Measurements from ENCODE around the gene WBP2.
"Not testable (repeated sequence)": the region's sequence is repeated elsewhere in the genome, so short reads cannot be mapped to it uniquely, and the experiment has no call there.

WBP2 gene

DNA sequence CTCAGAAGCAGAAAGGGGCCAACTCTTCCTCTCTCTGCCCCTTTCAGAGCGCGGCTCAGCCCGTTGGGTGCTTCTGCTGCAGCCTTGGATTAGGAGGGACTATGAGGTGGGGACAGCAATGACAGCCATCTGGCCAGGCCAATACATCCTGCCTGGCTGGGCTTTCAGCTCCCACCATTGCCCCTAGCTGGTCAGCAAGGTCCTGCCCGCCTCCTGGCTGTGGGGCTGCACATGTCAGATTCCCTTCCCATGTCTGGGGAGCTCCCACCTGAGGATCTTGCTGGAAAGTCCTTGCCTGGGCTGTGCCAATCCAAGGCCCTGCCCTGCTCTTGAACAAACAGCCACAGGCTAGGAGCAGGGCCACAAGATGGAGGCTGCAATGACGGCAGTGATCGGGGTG, 33.3 kb upstream of the WBP2 start:
- DNase-seq: no peak

DNA sequence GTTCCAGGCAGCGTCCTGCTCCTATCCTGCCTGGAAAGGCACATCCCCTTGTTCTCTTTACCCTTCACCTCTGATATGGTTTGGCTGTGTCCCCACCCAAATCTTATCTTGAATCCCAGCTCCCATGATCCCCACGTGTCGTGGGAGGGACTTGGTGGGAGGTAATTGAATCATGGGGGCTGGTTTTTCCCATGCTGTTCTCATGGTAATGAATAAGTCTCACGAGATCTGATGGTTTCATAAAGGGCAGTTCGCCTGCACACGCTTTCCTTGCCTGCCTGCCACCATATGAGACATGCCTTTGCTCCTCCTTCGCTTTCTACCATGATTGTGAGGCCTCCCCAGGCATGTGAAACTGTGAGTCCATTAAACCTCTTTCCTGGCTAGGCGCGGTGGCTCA, 30.7 kb upstream of the WBP2 start:
- DNase-seq: not testable (repeated sequence)

DNA sequence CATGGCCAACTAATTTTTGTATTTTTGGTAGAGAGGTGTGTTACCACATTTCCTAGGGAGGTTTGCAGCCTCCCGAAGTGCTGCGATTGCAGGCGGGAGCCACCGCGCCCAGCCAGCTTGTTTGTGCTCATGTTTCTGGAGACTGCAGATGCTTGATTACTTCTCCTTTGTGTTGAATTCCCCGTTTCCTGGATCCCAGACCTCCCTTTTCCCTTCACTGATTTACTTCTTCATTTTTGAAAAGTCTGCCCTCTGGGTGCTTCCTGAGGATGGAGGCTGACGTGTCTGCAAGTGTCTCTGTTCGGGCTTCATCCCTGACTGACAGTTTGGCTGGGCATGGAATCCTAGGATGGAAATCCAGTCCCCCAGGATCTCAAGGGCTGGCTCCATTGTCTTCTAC, 30.3 kb upstream of the WBP2 start:
- DNase-seq: no peak

DNA sequence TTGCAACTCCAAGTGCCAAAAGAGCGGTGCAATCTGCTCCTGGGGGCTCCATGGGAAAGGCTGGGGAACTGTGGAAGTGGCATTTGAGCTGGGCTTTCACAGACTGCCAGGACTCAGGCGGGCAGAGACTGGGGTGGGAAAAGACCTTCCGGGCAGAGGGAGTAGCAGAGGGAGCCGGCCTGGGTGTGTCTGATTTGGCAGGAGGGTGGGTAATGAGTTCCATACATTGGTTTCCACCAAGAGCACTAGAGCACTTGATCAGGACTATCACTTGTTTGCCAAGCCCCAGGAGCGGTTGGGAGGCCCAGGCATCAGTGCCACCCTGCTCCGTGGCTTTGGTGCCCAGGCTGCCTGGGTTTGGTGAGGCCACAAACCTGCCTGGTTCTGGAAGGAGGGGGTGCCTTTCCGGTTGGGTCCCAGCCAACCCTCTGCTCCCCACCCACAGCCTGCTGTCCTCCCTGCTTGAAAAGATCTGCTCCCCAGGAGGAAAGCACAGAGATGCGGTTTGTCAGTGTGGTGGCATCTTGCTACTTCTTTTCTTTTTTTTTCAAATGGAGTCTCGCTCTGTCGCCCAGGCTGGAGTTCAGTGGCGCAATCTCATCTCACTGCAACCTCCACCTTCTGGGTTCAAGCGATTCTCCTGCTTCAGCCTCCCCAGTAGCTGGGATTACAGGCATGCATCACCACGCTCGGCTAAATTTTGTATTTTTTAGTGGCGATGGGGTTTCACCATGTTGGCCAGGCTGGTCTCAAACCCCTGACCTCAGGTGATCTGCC, 26.7 kb upstream of the WBP2 start:
- DNase-seq: peak in 1 of 6 experiments; percentile 6

DNA sequence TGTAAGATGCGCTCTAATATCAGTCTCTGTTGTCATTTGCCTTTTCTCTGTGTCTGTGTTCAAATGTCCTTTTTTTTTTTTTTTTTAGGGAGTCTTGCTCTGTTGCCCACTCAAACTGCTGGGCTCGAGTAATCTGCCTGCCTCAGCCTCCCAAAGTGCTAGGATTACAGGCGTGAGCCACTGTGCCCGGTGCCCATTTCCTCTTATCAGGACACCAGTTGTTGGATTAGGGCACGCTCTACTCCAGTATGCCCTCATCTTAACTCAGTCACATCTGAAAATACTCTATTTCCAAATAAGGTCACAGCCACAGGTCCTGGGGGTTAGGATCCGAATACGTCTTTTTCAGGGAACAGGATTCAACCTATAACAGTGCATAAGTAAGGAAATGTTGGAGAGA, 25.1 kb upstream of the WBP2 start:
- no peak for DNase-seq

DNA sequence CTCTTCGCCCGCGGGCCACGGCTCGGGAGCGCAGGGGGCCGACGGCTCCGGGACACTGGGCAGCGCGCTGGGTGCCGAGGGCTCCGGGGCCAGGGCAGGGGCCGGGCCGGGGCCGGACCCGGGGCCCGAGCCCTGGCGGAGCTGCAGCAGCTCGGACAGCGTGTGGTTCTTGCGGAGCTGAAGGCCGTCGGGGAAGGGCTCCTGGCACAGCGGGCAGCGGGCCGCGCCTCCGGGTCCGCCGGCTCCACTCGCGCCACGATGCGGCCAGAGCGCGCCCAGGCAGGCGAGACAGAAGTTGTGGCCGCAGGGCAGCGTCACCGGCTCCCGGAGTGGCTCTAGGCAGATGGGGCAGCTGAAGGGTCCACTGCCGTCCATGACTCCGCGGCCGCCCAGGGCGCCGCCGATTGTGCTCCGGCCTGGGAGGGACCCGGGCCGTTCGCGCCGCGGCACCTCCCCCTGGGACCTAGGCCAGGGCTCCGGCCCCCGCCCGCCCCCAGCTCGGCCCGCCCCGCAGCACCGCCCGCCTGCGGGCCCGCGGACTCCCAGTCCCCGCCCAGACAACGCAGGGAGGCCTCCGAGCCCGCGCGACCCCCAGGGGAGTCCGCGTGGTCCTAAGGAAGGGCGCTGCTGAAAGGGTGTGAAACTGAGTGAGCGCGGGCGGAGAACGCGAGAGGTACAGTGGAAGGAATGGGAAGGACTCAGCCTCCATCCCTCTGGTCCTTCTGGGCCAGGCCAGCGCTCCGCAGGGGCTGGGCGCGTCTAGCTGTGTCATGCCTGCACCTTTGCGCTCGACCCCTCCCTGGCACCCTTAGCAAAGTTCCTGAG, 23.3 kb upstream of the WBP2 start, which contains the start of gene TRIM47:
TRIM47 (minus strand) TSS at position 408 of the 825 bp plus-strand sequence; CDS start at position 375, 33 bp downstream.
- peak in 3 of 6 experiments; percentile 10 to 52 (median 18) for DNase-seq

DNA sequence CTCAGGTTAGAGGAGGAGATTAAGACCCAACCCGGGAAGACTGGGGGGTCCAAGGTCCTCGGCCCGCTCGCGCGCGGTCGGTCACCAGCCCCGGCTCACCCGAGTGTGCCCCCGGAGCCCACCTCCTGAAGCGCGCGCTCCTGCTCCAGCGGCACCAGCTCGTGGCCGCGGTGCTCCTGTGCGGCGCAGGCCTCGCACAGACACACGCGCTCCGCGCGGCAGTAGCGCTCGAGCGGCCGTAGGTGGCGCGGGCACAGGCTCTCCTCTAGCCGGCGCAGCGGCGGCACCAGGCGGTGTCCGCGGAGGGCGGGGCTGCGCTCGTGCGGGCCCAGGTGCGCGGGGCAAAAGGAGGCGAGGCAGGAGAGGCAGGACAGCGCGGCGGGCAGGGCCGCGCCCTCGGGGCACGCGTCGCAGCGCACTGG, 22.6 kb upstream of the WBP2 start:
- peak; percentile 26 to 69 (median 58) for DNase-seq

DNA sequence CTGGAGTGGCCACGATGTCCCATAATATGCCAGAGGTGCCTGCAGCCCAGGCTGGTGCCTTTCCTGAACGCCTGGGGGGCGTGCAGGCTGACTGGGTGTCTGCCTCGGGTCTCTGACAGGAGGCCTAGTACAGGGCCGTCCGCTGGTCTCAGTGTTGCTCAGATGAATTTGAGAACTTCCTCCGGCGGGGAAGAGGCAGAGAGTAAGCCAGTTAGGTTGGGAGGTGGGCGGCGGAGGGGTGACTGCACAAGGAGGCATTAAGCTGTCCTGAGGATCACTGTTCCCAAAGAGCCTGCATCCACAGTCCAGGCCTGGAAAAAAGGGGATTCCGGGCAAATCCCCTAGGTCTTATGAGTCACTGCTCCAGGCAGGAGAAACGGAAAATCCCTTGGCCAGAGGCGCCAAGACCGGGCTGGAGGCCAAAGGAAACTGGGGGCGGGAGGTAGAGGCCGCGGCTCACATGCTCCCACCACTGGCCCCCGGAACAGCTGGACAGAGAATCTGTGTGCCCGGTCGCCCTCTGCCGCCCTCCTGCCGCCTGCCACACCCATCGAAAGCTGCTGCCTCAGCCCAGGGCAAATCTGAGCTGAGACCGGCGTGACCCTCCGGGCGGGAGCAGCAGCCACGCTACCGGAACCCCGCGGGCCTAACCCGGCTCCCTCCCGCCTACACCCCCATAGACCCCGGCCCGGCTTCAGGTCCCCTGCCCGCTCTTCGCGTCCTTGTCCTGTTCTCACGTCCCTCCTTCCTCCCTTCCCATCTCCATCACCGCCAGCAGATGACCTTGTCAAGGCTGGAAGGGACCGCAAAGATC, 22.0 kb upstream of the WBP2 start:
- peak in 2 of 6 experiments; percentile 33 to 42 for DNase-seq

DNA sequence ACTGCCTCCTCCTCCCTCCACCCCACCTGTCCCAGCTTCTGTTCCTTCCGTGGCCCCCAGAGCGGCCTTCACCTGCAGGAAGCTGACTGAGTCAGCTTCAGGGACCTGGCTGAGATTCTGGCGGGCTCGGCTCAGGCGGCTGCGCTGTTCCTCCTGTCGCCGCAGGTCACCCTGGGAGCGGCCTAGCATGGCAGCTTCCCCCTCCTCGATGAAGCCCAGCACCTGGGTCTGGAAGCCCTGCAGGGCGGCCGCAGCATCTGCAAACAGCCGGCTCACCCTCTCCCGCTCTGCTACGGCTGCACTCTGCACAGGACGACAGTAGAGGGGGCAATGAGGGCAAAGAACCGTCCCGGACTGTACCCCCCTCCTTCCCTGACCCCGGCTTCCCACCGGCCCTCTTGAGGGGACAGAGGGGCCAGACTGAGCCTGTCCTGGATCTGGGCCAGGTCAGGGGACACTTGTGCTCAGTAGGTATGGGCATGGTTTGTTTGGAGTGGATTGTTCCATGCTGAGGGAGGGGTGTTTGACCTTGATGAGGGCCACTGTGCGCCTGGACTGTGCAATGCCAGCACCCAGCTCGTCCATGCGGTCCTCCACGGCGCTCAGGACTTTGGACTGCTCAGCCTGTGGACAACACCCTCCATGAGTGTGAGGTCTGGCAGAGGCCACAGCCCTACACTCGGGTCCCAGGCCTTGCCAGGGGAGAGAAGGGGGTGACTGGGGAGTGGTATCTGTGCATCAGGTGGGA, 21.2 kb upstream of the WBP2 start:
- peak; percentile 41 to 70 (median 60) for DNase-seq

DNA sequence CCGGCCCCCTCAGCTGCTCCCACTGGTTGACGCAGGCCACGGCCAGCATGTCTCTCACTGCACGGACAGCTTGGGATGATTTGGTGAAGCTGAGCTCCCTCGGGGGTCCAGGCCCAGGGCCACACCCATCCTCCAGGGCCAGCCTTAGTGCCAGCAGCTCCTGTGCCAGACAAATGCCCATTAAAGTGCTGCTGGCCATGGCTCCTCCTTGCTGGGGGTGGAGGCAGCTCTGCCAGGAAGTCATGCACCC, 20.7 kb upstream of the WBP2 start:
- DNase-seq: peak in 1 of 6 experiments; percentile 41

DNA sequence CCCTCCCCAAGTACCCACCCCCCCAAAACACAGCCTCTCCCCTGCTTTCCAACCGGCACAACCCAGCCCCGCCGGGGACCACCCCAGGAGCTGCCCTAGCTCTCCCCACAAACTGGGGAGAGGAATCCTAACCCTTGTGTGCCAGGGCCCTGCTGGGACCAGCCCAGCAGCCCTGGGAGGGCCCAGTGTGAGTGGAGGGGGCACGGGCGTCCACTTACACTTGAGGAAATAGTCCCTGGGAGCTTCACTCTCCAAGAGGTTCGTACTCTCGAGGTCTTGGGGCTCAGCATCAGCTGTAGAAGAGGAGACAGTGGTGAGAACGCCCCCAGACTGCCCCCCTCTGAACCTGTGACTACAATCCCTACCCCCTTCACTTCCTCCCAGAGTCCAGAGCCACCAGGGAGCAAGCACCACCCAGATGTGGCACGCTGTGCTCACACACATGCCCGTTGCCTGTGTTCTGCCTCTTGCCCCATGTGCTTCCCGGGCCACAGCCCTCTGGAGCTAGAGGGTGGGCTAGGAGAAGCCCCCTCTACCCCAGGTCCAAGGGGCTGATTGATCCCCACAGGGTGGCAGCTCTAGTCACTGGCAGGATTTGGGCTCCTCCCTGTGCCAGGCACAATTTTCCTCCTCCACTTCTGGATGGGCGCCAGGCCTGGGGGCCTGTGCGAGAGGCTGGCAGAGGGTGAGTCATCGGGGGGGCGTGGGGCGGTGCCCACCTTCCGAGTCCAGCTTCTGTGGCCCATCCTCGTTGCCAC, 20.2 kb upstream of the WBP2 start:
- DNase-seq: peak in 1 of 6 experiments; percentile 13

DNA sequence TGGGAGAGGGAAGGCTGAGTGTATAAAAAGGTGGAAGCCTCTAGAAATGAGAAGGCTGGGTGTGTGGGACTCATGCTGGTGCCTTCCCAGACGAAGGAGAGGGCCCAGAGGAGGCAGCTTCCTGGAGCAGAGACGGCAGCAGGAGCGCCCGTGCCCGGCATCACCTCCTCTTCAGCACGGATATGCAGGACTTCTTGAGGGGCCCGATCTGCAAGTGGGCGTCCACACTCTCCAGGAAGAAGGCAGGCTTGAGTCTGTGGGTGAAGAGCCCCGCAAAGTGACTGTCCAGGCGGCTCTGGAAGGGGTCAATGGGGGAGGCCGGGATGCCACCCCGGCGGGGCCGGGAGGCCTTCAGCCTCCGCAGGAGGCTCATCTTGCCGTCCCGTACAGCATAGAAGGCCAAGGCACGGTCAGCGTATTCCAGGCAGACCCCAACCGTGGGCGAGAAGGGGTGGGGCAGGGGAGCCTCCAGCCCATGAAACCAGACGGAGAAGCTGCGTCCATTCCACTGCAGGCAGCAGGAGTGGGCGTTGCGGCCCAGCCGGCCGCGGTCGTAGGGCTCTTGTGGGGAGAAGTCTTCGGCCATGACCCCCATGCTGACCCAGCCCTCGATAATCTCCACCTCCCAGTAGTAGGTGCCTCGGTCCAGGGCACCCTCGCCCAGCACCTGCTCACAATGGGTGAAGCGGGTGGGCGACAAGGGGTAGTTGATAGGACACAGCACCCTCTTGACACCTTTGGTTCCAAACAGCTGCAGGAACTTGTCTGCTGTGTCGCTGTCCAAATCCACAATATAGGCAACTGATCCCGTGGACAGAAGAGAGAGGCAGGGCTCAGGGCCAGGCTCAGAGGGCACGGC, 19.4 kb upstream of the WBP2 start:
- no peak for DNase-seq

DNA sequence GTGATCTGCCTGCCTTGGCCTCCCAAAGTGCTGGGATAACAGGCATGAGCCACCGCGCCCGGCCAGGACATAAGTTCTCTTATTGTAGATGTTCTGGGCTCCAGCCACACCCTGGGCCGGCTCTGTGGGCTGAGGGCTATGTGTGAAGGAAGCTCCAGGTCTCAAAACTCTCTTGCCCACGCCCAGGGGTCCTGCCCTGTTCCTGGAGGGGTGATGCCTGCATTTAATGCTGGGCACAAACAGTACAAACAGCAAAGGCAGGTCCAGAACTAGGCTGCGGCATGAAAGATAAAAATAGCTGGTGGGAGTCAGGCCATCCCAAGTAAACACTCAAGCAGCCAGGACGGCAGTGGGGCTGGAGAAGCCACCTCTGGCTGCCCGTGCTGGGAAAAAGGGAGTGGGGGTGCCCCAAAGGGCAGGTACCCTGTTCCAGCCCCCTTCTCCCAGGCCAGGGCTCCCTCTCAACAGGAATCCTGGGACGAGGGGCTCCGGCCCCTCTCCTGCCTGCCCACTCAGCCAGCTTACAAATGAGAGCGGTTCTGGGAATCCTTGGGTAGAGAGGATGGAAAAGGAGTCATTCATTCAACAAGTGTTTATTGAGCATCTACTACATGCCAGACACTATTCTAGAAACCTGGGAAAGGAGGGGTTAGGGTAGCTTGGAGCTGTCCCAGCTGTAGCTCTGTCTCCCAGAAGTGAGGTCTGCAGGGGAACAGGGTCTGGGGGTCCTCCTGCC, 18.6 kb upstream of the WBP2 start:
- DNase-seq: no peak

DNA sequence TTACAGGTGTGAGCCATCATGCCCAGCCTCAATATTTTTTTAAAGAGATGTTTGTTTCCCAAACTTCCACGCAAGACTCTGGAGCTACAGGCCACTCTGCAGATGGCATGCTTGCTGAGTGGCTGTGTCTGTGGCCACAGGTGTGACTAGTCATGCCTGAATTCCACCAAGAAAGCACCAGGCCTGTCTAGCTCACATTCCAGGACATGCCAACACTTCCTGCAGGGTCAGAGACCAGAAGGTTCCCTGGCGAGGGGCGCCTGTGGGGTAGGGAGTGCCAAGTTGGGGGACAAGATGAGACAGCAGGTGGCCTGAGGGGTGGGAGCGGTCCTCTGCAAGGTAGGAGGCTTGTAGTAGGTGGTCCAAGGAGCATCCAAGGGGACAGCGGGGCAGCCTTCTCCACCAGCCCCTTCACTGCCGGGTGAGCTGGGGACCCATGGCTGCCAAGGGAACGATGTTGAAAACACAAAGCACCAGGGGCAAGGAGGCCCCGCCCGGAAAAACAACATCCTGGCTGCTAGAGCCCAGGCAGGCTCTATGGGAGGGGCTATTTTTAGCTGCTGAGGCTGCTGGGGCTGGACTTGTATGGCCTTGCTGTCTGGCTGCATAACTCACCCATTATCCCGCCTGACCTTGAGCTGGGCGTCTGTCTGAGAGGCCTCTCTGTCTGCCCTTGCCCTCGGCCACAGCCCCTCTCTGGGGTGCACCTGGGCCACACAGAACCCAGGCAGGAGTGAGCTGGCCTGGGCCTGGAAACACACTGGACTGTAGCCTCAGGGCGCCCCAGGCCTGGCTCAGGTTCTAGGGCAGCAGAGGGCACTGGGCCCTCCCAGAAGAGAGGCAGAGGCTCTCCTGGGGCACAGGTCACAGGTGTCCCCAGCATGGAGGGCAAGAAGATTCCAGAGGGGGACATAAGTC, 17.6 kb upstream of the WBP2 start:
- peak in 5 of 6 experiments; percentile 26 to 71 (median 52) for DNase-seq

DNA sequence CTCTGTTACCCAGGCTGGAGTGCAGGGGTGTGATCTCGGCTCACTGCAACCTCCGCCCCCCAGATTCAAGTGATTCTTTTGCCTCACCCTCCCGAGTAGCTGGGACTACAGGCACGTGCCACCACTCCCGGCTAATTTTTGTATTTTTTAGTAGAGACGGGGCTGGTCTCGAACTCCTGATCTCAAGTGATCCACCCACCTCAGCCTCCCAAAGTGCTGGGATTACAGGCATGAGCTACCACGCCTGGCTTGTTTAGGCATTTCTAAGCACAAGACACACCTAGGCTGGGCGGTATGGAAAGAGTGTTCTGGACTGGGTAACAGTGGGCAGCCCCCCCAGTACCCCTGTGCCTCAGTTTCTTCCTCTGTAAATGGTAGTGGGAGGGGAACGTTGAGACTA, 15.1 kb upstream of the WBP2 start:
- not testable (repeated sequence) for DNase-seq

DNA sequence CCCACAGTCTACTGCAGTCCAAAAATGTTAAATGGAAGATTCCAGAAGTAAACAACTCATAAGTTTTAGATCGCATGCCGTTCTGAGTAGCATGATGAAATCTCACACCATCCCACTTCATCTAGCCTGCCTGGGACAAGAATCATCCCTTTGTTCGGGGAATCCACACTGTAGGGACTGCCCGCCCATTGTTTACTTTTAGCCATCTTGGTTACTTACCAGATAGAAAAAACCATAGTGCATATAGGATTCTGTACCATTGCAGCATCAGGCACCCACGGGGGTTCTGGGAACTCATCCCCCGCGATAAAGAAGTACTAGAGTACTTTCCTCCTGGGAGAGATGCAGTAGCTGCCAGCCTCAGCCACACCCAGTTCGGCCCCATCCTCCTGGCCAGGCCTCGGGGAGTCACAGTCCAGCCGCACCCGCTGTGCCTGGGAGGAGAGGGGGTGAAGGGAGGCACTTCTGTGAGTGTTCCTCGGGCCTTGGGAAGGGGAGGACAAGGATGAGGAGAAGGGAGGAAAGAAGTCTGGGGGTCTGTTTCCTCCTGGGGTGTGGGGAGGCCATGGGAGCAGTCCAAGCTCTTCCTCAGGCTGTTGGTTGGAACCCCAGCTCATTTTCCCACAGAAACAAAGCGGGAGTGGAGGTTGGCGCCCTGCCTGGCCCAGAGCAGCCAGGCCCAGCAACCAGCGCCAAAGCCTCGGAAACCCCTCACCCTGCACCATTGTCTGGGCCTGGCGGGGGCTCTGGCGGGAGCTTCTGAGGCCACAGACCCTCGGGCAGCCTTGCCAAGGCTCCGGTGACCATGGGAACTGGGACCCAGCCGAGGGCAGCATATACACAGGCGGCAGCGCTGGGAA, 14.4 kb upstream of the WBP2 start:
- DNase-seq: no peak

DNA sequence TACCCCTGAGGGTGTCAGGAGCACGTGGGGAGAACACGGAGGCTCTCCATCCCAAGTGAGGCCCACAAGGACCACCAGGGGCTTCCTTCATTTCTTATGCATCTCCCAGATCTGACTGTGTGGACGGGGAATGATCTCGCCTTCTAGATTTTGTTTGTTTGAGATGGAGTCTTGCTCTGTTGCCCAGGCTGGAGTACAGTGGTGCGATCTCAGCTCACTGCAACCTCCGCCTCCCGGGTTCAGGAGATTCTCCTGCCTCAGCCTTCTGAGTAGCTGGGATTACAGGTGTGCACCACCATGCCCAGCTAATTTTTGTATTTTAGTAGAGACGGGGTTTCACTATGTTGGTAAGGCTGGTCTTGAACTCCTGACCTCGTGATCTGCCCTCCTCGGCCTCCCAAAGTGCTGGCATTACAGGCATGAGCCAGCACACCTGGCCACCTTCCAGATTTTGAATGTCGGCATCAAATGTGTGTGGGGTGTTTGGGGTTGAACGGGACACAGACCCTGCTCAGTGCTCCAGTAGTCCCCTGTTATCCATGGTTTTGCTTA, 13.7 kb upstream of the WBP2 start:
- not testable (repeated sequence) for DNase-seq

Measured in stimulated activated naive CD4-positive, alpha-beta T cell (primary cell).